HG02885 (cell line): ENCODE results near the gene FDX1.
"Not testable (repeated sequence)": the region's sequence is repeated elsewhere in the genome, so short reads cannot be mapped to it uniquely, and the experiment has no call there.

ENCODE experiments used
- ATAC-seq: cut with Tn5 transposase; IDR thresholded peaks from one replicate; pipeline ENCODE4 v1.9.1; 2021; ENCODE audit warnings: mild to moderate bottlenecking; ENCODE audit not compliant: unreplicated experiment, poor library complexity

The FDX1 gene, protein sequence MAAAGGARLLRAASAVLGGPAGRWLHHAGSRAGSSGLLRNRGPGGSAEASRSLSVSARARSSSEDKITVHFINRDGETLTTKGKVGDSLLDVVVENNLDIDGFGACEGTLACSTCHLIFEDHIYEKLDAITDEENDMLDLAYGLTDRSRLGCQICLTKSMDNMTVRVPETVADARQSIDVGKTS

DNA sequence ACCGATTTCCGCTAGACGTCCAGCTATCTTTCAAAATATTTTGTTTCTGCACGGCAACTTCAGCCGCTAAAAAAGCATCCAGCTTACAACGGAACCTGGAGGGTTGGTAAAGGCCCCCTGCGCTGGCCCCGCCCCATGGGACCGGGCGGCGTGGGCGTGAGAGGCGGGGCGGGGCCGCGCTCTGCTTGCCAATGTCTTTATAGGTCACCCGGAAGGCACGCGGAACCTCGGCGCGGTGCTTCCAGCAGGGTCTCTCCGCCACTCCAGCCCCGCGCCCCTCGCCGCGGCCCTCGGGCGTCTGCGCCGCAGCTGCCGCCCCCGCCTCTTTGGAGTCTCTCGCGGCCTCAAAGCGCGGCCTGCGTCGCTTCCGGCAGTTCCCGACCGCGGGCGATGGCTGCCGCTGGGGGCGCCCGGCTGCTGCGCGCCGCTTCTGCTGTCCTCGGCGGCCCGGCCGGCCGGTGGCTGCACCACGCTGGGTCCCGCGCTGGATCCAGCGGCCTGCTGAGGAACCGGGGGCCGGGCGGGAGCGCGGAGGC lies at the start of gene FDX1:
Gene FDX1, plus strand, starts transcription at position 218 of the 536 bp plus-strand sequence. Its CDS starts 173 bp downstream, at position 391.
- peak; percentile 88 for ATAC-seq

DNA sequence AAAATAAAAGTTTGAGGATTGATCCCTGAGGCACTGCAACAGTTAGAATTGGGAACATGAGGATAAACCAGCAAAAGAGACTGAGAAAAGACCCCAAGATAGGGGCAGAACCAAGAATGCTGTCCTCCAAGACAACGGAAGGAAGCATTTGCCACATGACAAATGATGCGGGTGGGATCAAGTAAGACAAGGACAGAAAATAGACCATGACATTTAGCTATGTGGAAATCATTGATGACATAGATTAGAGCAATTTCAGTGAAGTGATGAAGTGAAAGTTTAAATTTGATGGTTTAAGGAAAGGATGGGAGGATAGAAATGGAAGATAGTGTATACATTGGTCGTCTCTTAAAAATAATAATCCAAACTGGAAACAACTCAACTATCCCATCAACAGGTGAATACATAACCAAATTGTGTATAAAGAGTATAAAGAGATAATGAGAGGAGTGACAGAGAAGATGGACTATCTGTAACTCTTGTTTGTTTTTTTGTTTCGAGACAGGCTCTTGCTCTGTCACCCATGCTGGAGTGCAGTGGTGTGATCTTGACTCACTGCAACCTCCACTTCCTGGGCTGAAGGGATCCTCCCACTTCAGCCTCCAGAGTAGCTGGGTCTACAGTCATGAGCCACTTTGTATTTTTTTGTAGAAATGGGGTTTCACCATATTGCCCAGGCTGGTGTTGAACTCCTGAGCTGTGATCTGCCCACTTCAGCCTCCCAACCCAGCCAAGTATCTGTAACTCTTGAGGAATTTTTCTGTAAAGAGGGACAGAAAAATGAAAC lies 48.7 kb upstream of the FDX1 start:
- ATAC-seq, result no peak

- not testable (repeated sequence) for ATAC-seq
Observed at GRCh38 chr11:110388231-110388630, 41.5 kb upstream of the FDX1 start.

GRCh38 chr11:110389965-110390364 lies 39.8 kb upstream of the FDX1 start:
- ATAC-seq, result no peak

- ATAC-seq, result no peak
Observed at GRCh38 chr11:110392056-110392455, 37.7 kb upstream of the FDX1 start.

DNA sequence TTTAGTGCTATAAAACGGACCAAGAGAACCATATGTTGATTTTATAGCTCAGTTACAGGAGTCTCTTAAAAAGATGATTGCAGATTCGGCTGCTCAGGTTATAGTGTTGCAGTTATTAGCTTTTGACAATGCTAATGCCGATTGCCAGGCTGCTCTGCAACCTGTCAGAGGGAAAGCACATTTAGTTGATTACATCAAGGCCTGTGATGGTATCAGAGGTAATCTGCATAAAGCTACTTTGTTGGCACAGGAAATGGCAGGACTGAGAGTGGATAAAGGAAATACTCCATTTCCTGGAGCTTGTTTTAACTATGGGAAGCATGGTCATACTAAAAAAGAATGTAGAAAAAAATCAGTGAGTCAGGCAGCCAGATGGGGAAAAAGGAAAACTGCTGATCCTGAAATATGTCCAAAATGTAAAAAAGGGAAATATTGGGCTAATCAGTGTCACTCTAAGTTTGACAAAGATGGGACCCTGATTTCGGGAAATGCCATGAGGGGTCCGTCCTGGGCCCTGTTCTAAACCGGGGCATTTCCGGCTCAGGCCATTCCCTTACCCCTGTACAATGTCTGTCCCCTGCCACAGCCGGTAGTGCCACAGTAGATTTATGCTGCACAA lies 32.0 kb upstream of the FDX1 start:
- not testable (repeated sequence) for ATAC-seq

DNA sequence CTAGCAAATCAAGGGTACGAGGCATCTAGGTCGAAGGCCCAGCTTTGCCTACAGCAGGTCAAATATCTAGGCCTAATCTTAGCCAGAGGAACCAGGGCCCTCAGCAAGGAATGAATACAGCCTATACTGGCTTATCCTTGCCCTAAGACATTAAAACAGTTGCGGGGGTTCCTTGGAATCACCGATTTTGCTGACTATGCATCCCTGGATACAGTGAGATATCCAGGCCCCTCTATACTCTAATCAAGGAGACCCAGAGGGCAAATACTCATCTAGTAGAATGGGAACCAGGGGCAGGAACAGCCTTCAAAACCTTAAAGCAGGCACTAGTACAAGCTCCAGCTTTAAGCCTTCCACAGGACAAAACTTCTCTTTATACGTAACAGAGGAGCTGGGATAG lies 26.2 kb upstream of the FDX1 start:
- ATAC-seq, result not testable (repeated sequence)

DNA sequence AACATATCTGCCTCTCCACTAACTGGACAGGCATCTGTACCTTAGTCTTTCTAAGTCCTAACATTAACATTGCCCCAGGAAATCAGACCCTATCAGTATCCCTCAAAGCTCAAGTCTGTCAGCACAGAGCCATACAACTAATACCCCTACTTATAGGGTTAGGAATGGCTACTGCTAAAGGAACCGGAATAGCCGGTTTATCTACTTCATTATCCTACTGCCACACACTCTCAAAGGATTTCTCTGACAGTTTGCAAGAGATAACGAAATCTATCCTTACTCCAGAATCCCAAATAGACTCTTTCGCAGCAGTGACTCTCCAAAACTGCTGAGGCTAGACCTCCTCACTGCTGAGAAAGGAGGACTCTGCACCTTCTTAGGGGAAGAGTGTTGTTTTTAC lies 24.1 kb upstream of the FDX1 start:
- not testable (repeated sequence) for ATAC-seq

DNA sequence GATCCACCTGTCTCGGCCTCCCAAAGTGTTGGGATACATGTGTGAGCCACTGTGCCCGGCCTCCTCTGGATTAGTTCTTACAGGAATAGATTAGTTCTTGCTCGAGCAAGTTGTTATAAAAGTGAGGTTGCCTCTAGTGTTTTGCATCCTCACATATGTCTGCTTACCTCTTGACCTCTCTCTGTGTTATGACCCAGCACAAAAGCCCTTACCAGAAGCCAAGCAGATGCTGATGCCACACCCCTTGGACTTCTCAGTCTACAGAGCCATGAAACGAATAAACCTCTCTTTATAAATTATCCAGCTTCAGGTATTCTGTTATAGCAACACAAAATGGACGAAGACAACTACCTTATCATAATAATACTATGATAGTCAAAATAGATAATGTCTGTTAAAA lies 22.4 kb upstream of the FDX1 start:
- ATAC-seq, result no peak

DNA sequence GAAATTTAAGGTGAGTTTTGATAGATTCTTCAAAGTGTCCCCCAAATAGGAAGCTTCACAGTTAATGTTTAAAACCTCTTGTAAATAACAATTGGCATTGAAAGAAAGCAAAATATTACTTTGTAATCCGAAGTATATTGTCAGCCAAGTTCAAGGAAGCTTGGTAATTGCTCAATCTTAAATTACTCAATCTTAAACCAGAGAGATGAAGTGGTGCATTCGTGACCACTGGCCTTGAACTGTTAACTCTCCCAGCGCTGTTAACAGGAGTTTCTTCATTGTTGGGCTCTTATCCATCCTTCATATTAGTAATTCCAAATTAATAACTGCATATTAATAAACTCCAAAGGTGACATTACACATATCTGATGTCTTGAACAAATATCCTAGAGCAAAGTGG lies 20.6 kb upstream of the FDX1 start:
- no peak for ATAC-seq

GRCh38 chr11:110410651-110411050 lies 19.1 kb upstream of the FDX1 start:
- ATAC-seq, result no peak

DNA sequence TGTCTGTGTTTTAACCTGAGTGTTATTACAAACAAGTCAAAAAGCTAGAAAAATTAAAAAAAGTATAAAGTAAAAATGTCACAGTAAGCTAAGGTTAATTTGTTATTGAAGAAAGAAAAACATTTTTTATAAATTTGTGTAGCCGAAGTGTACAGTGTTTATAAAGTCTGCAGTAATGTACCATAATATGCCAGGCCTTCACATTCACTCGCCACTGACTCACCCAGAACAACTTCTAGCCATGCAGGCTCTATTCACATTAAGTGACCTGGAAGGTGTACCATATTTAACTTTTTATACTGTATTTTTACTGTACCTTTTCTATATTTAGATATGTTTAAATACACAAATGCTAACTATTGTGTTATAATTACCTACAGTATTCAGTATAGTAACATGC lies 14.7 kb upstream of the FDX1 start:
- no peak for ATAC-seq

DNA sequence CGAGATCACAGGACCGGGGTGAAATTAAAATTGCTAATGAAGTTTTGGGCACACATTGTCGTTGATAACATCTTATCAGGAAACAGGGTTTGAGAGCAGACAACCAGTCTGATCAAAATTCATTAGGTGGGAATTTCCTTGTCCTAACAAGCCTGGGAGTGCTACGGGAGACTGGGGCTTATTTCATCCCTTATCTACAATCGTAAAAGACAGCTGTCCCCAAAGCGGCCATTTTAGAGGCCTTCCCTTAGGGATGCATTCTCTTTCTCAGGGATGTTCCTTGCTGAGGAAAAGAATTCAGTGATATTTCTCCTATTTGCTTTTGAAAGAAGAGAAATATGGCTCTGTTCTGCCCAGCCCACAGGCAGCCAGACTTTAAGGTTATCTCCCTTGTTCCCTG lies 8.1 kb upstream of the FDX1 start:
- not testable (repeated sequence) for ATAC-seq

DNA sequence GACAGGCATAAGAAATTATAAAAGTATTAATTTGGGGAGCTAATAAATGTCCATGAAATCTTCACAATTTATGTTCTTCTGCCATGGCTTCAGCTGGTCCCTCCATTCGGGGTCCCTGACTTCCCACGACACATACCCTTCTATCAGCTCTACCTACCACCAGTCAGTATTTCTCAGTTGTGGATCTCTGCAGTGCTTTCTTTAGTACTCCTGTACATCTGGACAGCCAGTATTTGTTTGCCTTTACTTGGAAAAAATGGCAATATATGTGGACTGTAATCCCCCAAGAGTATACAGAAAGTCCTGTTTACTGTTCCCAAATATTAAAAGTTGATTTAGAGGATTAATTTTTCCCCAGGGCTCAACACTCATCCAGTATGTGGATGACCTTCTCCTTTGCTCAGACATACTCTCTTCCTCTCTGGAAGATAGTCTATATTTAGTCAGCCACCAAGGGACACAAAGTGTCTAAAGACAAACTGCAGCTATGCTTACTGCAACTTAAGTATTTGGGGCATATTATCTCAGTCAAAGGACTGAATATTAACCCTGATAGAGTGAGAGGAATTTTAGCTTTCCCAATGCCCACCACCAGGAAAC lies 7.3 kb upstream of the FDX1 start:
- ATAC-seq, result no peak

DNA sequence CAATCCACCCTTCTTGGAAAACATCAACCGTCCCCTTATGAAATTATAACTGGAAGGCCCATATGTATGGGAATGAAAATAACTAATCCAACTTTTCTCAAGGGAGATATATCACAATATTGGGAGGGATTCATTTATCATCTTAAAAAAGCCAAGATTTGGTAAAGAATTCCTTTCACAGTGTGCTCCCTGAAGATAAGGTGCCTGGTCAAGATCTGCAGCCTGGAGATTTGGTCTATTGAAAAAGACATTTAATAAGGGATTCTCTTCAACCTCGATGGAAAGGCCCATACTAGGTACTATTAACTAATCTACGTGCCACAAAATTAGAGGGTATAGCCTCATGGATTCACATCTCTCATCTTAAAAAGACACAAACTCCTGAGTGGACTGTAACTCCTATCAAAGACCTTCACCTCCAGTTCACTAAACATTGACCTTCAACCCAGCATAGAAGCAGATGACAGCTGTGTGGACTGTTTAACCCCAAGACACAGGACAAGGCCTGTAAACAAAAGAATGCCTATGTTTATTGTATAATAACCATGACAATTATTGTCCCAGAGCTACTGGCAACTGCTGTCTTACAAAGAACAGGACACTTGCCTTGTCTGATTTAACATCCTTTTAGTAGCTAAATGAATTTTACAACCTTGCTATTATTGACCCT lies 4.8 kb upstream of the FDX1 start:
- ATAC-seq, result no peak

DNA sequence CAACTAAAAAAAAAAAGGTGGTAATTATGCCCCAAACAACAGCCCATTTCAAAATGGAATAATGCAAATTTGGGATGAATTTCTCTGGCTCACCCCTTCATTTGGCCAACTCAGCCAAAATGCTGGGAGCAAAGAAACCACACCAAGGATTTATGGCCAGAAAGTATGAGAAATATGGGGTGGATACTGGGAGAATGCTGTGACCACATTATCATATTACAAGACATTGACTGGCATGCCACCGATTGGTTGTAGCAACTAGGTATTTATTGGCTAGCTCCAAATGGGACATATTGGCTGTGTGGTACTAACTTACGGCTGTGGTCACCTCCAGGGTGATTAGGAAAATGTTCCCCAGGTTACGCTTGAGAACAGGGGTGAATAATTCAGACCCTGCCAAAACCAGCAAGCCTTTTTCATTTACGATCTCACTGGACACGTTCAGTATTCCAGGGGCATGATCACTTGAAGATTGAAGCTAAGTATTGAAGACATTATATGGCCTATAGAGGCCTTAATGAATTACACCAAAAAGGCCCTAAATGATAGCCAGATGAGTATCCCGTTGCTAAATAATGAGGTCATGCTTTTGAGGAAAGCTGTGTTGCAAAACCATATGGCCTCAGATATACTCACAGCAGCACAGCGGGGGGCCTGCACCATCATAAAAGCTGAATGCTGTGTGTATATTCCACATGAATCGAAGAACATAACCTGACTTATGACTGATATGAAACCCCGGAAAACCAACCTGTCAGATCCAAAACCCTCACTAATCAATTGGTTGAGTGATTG lies 3.8 kb upstream of the FDX1 start:
- ATAC-seq, result no peak

DNA sequence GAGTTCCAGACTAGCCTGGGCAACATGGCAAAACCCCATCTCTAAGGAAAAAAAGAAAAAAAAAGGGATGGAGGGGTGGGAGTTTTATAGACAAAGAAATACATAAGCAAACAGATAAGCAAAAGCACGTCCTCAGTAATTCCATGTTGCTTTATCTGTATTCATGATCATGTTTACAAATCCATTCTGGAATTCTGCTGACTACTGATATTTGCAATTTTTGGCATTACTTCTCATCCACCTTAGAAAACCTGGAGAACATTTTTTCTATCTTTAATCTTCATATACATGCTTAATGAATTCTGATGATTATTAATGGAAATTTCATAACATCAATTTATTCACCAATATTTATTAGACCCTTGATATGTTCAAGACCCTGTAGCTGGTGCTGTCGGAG lies 1.7 kb upstream of the FDX1 start:
- no peak for ATAC-seq

- no peak for ATAC-seq
Observed at GRCh38 chr11:110428956-110429730, 605 bp upstream of the FDX1 start.
